ENCODE data around the gene NR0B2. TPM values are rescaled to one million over a fixed set of nuclear protein-coding genes. Genes with fewer than 3 reads are reported as not detected.

The NR0B2 gene
- total and polyA plus RNA-seq, 2 of the 13 experiments (the other 11 are each of a cell fraction or from before 2014, with no cell fraction given): 72.5 to 133 TPM

- no peak for TF ChIP-seq RERE (CRISPR knock-in tag; IDR thresholded peaks at IDR 0.05; ENCODE audit: low read depth)
- TF ChIP-seq MAFK (conservative IDR thresholded peaks at IDR 0.05 in 1 of 2, IDR thresholded peaks at IDR 0.05 in 1 of 2; ENCODE audit: low read length in 2 of 2): no peak
- TF ChIP-seq CBFB (CRISPR knock-in tag; IDR thresholded peaks at IDR 0.05): peak; percentile 45; the same call in 1 of the 2 replicates
- TF ChIP-seq ELF1 (CRISPR knock-in tag; IDR thresholded peaks at IDR 0.05): peak; percentile 67
- no peak; the same call in 1 of the 2 replicates for TF ChIP-seq KDM2A (CRISPR knock-in tag; IDR thresholded peaks at IDR 0.05; ENCODE audit: borderline replicate concordance, low read depth)
- no peak for TF ChIP-seq ARHGAP35 (CRISPR knock-in tag; IDR thresholded peaks at IDR 0.05; ENCODE audit: borderline replicate concordance)
- peak; percentile 53; the same call in 1 of the 2 replicates for TF ChIP-seq GFI1 (CRISPR knock-in tag; IDR thresholded peaks at IDR 0.05; ENCODE audit: borderline replicate concordance)
- no peak for TF ChIP-seq ATF5 (CRISPR knock-in tag; IDR thresholded peaks at IDR 0.05; ENCODE audit: low read depth)
- no peak for TF ChIP-seq ZNF543 (CRISPR knock-in tag; IDR thresholded peaks at IDR 0.05)
- no peak for TF ChIP-seq HMG20A (CRISPR knock-in tag; IDR thresholded peaks at IDR 0.05; ENCODE audit: borderline replicate concordance)
- TF ChIP-seq DBP (CRISPR knock-in tag; IDR thresholded peaks at IDR 0.05; ENCODE audit: not compliant biosample characterization): no peak
- 0 out of 2 replicates have a peak, but pooled peaks have one; percentile 32 for TF ChIP-seq JUN (CRISPR knock-in tag; IDR thresholded peaks at IDR 0.05)
- TF ChIP-seq MEF2D (CRISPR knock-in tag; IDR thresholded peaks at IDR 0.05): no peak; the same call in 1 of the 2 replicates
- peak; percentile 52 for TF ChIP-seq MED8 (CRISPR knock-in tag; IDR thresholded peaks at IDR 0.05; ENCODE audit: insufficient replicate concordance)
- no peak for TF ChIP-seq SRSF1 (optimal IDR thresholded peaks at IDR 0.05; ENCODE audit: low read depth, low read length)
- peak; percentile 95 for TF ChIP-seq E2F5 (CRISPR knock-in tag; conservative IDR thresholded peaks at IDR 0.05)
- TF ChIP-seq ZNF800 (CRISPR knock-in tag; IDR thresholded peaks at IDR 0.05): 0 out of 2 replicates have a peak, but pooled peaks have one; percentile 38
- no peak for TF ChIP-seq ZNF768 (CRISPR knock-in tag; IDR thresholded peaks at IDR 0.05)
Observed at GRCh38 chr1:26864610-26865480, 48.9 kb downstream of the NR0B2 start (continued).

Measured in HepG2 (cell line).